GM21619 (cell line): ENCODE data around the gene TMEM147.

Experiments used
- ATAC-seq: cut with Tn5 transposase; IDR thresholded peaks from one replicate; pipeline ENCODE4 v1.9.1; 2021; ENCODE audit not compliant: unreplicated experiment

TMEM147 gene

GRCh38 chr19:35519291-35519690 is 26.1 kb upstream of the TMEM147 start:
- no peak for ATAC-seq

GRCh38 chr19:35521124-35521743 is 24.2 kb upstream of the TMEM147 start:
- no peak for ATAC-seq

- no peak for ATAC-seq
Observed at GRCh38 chr19:35522745-35523327, 22.6 kb upstream of the TMEM147 start.

- ATAC-seq, result no peak
Observed at GRCh38 chr19:35524181-35524837, 21.1 kb upstream of the TMEM147 start.

GRCh38 chr19:35525873-35526272 is 19.6 kb upstream of the TMEM147 start:
- no peak for ATAC-seq

- no peak for ATAC-seq
Observed at GRCh38 chr19:35528218-35529038, 17.0 kb upstream of the TMEM147 start, which contains the start of gene SBSN. SBSN (minus strand) TSS chr19:35528311; CDS start chr19:35528281, 30 bp downstream.

- no peak for ATAC-seq
Observed at GRCh38 chr19:35529241-35530218, 15.9 kb upstream of the TMEM147 start.

GRCh38 chr19:35531291-35531690 is 14.1 kb upstream of the TMEM147 start:
- no peak for ATAC-seq

GRCh38 chr19:35533201-35533821 is 12.1 kb upstream of the TMEM147 start, which contains the start of gene GAPDHS:
GAPDHS (plus strand) TSS chr19:35533456; CDS start chr19:35533528, 72 bp downstream.
- no peak for ATAC-seq

GRCh38 chr19:35533822-35534392 is 11.5 kb upstream of the TMEM147 start:
- no peak for ATAC-seq

GRCh38 chr19:35534803-35535480 is 10.5 kb upstream of the TMEM147 start:
- no peak for ATAC-seq

GRCh38 chr19:35539314-35539713 is 6.1 kb upstream of the TMEM147 start:
- ATAC-seq, result no peak

GRCh38 chr19:35539850-35540249 is 5.6 kb upstream of the TMEM147 start:
- no peak for ATAC-seq

GRCh38 chr19:35540356-35540927 is 5.0 kb upstream of the TMEM147 start:
- no peak for ATAC-seq

- no peak for ATAC-seq
Observed at GRCh38 chr19:35542209-35542608, 3.2 kb upstream of the TMEM147 start.

GRCh38 chr19:35543280-35544109 is 1.9 kb upstream of the TMEM147 start:
- ATAC-seq, result no peak

- no peak for ATAC-seq
Observed at GRCh38 chr19:35544110-35544802, 1.2 kb upstream of the TMEM147 start.
